ENCODE results near the gene HSPBP1.

DNA sequence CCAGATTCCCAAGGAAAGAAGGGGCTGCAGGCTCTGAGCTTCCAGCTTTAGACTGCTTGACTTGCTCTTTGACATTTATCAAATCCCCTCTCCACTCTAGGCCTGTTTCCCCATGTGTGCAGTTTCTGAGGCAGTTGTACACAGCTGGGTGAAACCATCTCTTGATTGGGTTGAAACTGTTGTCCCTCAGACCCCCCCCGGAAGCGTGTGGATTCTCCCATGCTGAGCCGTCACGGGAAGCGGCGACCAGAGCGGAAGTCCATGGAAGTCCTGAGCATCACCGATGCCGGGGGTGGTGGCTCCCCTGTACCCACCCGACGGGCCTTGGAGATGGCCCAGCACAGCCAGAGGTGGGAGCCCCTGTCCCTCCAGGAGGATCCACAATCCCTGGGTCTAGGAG lies 23.6 kb upstream of the HSPBP1 start:
- TF ChIP-seq, protein P1, sequence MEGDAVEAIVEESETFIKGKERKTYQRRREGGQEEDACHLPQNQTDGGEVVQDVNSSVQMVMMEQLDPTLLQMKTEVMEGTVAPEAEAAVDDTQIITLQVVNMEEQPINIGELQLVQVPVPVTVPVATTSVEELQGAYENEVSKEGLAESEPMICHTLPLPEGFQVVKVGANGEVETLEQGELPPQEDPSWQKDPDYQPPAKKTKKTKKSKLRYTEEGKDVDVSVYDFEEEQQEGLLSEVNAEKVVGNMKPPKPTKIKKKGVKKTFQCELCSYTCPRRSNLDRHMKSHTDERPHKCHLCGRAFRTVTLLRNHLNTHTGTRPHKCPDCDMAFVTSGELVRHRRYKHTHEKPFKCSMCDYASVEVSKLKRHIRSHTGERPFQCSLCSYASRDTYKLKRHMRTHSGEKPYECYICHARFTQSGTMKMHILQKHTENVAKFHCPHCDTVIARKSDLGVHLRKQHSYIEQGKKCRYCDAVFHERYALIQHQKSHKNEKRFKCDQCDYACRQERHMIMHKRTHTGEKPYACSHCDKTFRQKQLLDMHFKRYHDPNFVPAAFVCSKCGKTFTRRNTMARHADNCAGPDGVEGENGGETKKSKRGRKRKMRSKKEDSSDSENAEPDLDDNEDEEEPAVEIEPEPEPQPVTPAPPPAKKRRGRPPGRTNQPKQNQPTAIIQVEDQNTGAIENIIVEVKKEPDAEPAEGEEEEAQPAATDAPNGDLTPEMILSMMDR (IDR thresholded peaks at IDR 0.05): no peak
- no peak for TF ChIP-seq POLR2A (IDR thresholded peaks at IDR 0.05)
